Activated CD8-positive, alpha-beta memory T cell treated with anti-CD3 and anti-CD28 coated beads, Interleukin-2, amount 50 U/mL, for 48 hours (primary cell): Measurements from ENCODE around the gene FGF2.
"Not testable (repeated sequence)": the region's sequence is repeated elsewhere in the genome, so short reads cannot be mapped to it uniquely, and the experiment has no call there.

Experiments
- DNase-seq: peaks from one replicate; pipeline ENCODE4 v3.0.0-alpha.2; 2020

FGF2 gene

DNA sequence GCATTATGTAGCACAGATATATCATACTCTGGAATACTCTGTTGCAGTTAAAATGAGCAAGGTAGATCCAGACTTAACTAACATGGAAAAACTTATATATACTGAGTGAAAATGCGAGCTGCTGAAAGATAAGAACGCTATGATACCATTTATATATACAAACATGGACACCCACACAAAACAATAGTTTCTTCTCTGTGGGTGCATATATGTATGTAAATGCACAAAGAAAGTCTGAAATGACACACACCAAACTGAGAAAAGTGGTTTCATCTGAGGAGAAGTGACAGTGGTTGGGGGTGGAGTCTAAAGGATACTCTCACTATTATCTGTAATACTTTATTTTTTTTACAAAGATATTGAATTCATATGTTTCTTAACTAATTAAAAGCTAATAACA is 12.2 kb upstream of the FGF2 start:
- no peak for DNase-seq

DNA sequence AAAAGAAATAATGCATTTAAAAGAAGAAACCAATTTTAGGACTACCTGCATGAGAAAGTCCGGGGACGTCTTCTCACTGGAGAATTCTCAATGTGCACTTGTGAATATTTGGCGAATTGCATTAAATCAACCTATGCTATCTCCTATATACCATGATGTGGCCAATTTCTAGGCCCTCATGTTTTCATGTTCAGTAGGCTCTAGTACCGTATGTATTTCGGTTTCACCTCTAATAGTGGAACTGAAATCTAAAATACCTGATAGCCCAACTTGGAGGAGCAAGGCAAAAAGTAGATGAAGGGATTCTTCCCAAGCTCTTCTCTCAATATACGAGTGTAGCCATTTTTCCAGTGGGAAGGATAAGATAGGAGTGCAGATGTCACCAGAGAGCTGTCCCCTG is 11.4 kb upstream of the FGF2 start:
- DNase-seq = no peak

DNA sequence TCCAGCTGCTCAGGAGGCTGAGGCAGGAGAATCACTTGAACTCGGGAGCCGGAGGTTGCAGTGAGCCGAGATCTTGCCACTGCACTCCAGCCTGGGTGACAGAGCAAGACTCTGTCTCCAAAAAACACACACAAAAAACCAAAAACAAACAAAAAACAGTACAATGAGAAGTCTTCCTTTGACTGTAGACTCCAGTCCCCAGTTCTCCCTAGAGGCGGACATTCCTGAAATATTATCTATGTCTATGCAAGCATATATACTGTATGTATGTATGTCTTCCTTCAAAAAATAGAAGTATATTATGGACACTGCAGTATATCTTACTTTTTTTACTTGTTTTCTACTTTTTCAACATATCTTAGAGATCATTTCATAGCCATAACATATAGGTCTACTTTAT is 10.2 kb upstream of the FGF2 start:
- no peak for DNase-seq

DNA sequence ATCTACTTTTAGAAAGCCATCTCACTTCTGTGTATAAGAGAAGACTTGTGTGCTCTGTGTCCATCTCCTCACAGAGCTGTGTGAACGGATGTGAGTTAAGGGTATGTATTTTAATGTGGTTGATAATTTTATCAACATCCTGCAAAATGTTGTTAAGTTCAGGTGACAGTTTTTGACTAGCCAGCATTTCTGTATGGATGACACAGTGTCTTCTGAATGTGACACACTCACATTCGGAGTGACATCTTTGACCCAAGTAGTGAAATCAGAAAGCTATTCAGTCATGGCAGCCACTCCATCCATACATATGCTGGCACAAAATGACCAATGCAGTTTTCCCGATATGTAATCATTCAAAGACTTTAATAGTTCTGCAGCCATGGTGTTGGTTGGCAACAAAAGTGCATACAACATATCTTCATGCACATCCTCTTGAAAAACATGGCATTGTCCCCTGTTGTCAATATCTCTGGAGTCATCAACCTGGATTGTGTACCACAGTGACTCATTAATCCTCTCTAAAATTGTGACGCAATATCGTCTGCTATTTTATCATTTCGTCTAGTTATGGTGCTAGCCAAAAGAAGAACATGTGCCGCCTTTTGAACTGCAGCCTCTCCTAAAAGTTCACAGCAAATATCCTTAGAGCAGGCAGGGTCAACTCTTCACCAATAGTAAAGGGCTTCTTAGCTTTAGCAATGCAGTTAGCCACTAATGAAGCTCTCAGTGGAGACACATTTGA is 6.8 kb upstream of the FGF2 start:
- no peak for DNase-seq

DNA sequence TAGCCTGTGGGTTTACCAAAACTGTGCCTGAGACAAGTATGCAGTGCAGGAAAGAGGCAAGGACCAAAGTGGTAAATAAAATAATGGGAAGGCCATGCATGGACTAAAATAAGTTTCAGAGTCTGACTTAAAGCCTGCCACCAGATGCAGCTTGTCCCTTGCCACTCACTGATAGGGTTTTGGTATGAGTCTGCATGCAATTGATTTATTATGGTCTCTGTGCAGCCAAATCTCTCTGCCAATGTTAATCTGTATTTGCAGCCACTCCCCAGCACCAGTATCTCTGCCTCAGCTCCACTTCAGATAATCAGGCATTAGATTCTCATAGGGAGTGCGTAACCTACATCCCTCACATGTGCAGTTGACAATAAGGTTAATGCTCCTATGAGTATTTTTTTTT is 5.5 kb upstream of the FGF2 start:
- DNase-seq = no peak

DNA sequence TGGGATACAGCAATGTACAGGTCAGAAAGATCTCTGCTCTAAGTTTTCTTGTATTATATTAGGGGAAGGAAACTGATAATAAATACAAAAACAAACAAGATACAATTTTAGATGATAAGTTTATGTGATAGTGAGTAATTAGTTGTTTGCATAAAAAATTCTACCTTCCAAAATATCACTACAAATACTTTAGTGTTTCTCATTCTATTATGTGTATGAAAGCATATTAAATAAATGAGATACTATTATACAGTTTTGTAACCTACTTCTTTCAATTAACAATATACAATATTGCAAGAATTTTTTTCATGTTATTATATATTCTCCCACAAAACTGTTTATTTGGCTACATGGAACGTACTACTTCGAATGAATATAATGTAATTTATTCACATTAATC is 4.2 kb upstream of the FGF2 start:
- no peak for DNase-seq

DNA sequence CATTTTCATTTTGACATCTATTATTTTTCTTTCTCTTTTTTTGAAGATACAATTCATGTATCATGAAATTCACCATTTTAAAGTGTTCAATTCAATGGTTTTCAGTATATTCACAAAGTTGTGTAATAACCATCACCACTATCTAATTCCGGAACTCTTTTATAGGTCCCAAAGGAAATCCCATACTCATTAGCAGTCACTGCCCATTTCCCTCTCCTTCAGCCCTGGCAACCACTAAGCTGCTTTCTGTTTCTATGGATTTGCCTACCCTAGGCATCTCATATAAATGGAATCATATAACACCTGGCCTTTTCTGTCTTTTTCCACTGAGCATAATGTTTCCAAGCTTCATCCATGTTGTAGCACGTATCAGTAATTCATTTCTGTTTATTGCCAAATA is 3.2 kb upstream of the FGF2 start:
- DNase-seq = no peak

DNA sequence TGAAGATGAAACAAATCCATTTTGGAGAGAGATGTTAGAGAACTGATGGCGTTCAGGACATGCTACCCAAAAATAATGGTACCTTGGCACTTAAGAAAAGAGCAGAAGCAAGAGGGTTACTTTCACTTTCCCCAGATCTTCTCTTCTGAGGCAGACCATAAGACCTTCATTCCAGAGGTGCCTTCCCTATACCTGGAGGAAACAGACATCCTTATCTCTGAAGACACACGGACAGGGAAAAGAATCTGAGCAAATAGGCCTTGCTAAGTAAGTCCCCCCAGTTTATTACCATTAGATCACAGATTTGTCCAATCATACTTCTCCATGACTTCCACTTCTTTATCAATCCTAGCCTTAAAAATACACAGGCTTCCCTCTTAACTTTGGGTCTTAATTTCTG is 2.0 kb upstream of the FGF2 start:
- no peak for DNase-seq

DNA sequence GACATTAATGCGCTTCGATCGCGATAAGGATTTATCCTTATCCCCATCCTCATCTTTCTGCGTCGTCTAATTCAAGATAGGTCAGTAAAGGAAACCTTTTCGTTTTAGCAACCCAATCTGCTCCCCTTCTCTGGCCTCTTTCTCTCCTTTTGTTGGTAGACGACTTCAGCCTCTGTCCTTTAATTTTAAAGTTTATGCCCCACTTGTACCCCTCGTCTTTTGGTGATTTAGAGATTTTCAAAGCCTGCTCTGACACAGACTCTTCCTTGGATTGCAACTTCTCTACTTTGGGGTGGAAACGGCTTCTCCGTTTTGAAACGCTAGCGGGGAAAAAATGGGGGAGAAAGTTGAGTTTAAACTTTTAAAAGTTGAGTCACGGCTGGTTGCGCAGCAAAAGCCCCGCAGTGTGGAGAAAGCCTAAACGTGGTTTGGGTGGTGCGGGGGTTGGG is 528 bp upstream of the FGF2 start:
- no peak for DNase-seq

DNA sequence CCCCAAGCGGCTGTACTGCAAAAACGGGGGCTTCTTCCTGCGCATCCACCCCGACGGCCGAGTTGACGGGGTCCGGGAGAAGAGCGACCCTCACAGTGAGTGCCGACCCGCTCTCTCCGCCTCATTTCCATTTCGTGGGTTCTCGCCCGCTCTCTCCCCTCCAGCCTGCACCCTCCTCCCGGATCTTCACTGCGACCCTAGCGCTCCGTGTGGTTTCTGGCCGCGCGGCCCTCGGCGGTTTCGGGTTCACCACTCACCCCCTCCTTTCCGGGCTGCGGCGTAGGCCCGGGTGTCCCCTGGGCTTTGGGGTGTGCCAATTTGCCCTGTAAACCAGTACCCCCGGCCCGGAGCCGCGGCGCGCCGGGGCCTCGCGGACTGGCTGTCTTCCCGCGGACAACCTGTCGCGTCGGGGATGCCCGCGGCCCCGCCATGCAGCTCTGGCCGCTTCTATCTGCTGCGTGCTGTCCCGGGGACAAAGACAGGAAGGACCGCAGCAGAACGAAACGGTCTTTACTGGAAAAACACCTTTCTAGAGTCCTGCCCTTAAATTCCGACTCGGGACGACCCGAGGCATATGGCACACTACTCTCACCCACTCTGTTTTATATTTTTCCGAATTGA is 737 bp downstream of the FGF2 start:
- peak; percentile 77 for DNase-seq

DNA sequence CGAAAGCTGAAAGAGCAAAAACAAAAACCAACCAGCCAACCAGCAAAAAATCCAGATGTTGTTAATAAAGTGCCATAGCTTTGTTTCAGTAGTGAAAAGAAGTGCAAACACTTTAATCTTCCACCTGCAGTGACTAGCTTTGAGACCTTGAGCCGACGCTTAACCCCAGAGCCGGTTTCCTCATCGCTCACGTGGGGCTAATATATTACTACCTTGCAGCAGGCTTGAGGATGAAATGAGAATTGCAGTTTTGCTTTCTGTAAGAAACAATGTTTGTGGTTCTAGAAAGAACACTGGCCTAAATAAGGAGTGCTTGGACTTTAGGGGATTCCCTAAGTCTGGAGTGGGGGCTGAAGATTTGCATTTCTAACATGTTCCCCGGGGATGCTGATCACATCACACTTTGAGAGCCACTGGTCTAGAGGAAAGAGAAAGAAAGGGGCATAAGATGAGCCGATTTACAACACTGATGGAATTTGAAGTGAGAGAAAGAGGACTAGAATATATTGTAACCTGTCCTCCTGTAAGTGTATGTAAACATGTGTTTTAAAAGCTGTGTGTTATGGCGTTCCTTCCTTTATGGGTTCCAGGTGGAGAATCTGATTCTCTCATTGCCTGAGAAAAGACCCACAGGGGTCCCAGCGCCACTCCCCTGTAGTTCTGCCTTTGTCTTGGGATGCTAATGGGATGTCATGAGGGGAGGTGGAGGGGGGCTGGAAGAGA is 1.4 kb downstream of the FGF2 start:
- no peak for DNase-seq

DNA sequence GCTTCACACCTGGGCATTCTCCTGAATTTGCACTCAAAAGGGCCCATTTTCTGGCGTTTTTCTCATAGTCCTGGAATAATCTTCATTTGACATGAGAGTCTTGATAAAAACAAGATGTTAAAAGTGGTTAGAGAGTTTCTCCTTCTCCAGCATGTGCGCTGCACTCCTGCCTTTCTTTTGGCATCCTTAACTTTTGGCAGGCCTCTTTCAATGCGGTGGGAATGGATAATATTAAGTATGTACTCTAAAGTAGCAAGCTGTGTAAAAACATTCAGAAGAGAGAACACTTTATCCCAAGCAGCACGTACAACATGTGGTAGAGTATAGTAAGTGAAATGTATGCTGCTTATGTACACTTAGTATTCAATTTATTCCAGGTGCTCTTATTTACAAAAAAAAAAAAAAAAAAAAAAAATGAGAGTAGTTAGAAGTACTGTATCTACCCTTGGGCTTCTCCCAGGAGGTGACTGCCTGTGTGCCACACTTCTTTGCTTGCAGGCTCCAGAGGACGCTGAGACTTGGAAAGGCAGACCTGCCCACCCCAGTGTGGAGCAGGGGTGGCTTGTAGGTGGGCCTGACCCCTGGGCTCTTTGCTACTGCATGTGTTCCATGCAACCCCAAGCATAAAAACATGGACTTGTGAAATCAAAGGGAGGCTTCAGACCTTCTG is 3.9 kb downstream of the FGF2 start:
- no peak for DNase-seq

DNA sequence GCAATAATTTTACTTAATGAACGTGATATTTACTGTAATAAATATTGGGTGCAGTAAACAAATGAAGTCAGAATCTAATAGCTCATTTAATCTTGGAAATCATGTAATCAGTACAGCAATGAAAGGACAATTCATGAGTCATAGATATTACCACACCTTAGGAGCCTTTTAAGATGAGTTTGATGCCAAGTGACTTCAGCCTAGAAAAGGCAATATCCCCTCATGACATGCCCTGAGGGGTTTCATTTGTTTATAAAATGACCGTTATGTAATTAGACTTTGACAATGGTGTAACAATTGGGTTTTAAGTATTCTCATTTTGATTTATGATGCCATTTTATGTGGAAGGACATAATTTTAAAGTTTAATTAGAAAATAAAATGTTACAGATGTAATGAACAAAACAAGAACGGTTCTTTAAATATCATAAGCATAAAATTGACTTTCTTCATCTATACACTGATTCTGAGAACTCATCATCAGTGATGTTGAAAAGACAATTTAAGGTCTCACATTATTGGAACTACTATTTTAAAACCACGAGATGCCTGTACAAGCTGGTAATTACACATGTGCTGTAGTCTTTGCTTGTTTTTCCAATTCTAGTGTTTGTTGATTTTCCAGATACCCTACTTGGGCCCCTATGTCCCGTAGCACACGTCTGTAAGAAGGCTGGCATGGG is 5.0 kb downstream of the FGF2 start:
- no peak for DNase-seq

DNA sequence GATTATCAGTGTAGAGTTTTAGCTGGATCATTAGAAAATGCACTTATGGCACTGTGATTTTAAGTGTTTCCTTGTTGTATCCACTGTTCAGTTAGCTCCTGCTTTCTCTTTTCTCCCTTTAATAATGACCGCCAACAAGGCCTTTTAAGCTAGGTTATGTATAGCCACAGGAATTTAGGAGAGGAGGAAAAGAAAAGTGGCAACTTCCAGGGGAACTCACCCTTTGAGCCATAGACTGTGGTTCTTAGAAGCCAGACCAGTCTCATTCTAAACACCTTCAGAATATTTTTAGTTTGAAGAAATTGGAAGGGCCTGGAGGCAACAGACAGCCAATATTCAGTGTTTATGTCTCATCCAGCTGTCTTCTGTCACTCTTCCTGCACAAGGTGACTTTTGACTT is 6.1 kb downstream of the FGF2 start:
- no peak for DNase-seq

DNA sequence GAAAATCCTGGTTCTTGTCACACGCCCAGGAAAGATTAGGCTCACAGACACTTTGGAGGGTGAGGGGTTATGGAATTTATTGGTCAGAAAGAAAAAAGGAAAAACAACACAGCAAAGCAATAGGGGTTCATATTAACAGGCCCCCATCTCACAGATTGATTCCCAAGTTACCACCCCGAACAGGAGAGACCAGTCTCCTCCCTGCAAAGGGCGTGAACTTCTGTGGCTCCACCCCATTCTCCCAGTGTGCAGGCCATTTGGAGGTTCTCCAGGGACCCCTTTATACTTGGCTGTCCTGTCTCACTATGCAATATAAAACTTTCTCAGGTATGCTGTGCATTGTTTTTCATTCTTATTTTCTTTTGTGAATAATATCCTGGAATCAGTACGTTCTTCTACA is 7.4 kb downstream of the FGF2 start:
- no peak for DNase-seq

DNA sequence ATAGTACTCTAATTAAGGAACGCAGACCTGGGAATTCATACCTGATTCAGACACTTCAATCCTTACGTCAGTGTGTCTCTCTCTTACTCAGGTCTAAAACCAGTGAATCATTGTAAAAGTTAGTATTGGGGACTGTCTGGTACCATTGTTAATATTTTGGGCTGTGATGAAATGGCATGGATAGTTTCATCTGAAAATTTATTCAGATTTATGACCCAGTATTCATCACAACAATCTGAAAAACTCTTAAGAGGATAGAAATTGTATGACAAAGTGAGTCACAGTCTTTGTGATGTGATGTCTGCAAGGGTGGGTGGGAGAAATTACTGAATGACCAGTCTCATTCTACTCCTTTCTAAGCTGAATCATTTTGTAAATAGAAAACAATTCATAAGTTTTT is 10.3 kb downstream of the FGF2 start:
- no peak for DNase-seq

DNA sequence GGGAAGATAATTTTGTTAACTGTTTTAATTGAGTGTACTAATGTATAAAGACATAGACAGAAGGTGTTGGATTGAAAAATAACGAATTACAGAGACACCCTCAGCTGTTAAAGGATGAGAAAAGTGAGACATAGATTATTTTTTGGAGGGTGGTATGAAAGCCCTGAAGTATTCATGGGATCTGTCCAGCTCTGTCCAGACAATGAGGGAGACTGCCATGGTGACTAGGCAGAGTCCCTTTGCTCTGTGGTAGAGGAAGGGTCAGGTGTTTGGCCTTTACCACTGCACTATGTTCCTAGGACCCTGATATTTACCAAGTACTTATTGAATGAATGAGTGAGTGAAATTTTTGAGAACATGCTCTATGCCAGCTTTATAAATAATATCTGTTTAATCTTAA is 11.4 kb downstream of the FGF2 start:
- DNase-seq = no peak

DNA sequence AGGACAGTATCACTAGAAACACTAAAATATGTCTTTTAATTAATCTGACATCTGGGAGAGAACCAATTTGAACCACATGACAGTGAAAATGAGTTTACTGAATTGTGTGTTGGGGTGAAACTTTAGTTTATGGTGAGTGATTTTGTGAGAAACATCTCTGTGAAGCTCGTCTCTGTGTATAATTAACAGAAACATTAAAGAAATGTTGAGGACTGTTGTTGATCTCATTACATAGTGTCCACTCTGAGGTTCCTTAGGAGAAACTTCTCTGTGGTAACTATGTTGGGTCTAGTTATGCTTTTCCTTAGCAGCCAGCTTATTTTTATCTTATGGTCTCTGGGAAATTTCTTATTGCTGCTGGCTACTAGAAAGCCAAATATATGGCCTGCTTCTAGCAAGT is 15.8 kb downstream of the FGF2 start:
- DNase-seq = no peak

DNA sequence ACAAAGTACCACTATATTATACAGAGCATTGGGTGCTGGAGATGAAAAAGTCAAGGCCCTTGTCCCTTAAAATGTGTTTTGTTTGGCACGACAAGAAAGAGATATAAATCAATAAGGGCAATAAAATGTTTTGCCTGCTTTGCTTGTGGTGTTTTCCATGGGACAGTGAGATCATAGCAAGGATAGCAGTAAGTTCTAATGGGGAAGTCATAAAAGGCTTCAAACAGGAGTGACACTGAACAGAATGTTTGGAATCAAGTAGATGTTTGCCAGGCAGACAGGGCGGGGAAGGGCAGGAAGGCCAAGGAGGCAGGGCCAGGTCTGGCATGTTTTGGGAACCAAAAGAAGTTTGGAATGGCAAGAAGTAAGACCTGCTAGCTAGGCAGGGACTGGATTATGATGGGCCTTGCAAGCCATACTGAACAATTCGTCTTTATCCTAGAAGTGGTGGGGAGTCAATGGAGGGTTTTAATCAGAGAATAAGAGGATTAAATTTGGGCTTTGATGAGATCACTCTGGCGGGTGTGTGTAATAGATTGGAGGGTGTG is 16.4 kb downstream of the FGF2 start:
- DNase-seq = no peak

DNA sequence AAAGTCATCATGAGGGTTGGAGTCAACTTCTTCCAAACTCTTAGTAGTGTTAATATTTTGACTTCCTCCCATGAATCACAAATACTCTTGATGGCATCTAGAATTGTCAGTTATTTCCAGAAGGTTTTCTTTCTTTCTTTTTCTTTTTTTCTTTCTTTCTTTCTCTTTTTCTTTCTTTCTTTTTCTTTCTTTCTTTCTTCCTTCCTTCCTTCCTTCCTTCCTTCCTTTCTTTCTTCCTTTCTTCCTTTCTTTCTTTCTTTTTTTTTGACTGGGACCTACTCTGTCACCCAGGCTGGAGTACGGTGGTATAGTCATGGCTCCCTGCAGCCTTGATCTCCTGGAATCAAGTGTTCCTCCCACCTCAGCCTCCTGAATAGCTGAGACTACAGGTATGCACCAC is 17.8 kb downstream of the FGF2 start:
- DNase-seq = not testable (repeated sequence)

DNA sequence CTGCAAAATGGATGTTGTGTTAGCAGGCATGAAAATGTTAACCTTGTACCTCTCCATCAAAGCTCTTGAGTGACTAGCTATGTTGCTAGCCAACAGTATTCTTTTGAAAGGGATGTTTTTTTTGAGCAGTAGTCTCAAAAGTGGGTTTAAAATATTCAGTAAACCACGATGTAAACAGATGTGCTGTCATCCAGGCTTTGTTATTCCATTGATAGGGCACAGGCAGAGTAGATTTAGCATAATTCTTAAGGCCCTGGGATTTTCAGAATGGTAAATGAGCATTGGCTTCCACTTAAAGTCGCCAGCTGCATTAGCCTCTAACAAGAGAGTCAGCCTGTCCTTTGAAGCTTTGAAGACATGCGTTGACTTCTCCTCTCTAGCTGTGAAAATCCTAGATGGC is 18.4 kb downstream of the FGF2 start:
- no peak for DNase-seq

DNA sequence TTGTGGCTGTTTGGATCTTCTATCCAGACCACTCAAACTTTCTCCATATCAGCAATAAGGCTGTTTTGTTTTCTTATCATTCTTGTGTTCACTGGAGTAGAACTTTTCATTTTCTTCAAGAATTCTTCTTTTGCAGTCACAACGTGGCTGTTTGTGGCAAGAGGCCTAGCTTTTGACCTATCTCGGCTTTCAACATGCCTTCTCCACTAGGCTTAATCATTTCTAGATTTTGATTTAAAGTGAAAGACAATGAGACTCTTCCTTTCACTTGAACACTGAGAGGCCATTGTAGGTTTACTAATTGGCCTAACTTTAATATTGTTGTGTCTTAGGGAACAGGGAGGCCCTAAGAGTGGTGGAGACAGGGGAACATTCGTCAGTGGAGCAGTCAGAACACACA is 19.1 kb downstream of the FGF2 start:
- DNase-seq = no peak

DNA sequence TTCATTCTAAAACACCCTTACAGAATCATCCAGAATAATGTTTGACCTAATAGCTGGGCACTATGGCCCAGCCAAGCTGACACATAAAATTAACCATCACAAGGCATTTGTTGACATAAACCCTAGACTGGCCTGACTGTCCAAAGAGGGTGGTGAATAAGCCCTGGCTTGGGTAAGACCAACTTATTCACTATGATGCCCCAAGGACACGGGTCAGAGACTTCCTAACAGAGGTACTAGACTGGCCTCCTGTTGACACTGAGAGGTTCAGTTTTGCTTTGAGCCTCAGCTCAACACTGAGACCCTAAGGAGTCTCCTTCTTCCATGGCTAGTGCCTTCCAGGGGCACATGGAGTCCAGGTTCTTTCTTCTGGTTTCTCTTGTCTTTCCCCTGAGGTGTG is 21.3 kb downstream of the FGF2 start:
- no peak for DNase-seq
